Adrenal gland (tissue), 5 donors: ENCODE results near the gene SRGAP2B.
"Not testable (repeated sequence)": the region's sequence is repeated elsewhere in the genome, so short reads cannot be mapped to it uniquely, and the experiment has no call there.

Source experiments
- POLR2A ChIP-seq, 2 donors: fragments of 450-650 bp; IDR thresholded peaks; one replicate each; pipeline ENCODE4 v1.6.1; 2017; ENCODE audit warnings: antibody characterized with exemption in 2 of 2, mild to moderate bottlenecking in 2 of 2, moderate library complexity in 1 of 2
- TF ChIP-seq, protein P1 (sequence below), 6 experiments: fragments of 450-650 bp in 4 of 6; fragments of 200-600 bp in 2 of 6; sonication (generic) in 1 of 6; IDR thresholded peaks; 1 replicate in 5 of 6; 2 replicates in 1 of 6; pipeline versions ENCODE4 v1.5.1 to v1.8.0; 2016 to 2021; ENCODE audit warnings: antibody characterized with exemption in 6 of 6, mild to moderate bottlenecking in 2 of 6, moderate library complexity in 1 of 6
- donor health status: DM: no; HTN: no; CAD: no.

- TF ChIP-seq POLR2A (IDR thresholded peaks at IDR 0.05): not testable (repeated sequence)
- TF ChIP-seq, protein P1, sequence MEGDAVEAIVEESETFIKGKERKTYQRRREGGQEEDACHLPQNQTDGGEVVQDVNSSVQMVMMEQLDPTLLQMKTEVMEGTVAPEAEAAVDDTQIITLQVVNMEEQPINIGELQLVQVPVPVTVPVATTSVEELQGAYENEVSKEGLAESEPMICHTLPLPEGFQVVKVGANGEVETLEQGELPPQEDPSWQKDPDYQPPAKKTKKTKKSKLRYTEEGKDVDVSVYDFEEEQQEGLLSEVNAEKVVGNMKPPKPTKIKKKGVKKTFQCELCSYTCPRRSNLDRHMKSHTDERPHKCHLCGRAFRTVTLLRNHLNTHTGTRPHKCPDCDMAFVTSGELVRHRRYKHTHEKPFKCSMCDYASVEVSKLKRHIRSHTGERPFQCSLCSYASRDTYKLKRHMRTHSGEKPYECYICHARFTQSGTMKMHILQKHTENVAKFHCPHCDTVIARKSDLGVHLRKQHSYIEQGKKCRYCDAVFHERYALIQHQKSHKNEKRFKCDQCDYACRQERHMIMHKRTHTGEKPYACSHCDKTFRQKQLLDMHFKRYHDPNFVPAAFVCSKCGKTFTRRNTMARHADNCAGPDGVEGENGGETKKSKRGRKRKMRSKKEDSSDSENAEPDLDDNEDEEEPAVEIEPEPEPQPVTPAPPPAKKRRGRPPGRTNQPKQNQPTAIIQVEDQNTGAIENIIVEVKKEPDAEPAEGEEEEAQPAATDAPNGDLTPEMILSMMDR (IDR thresholded peaks at IDR 0.05): not testable (repeated sequence)
Measured at GRCh38 chr1:144932153-144932552, 163.0 kb downstream of the SRGAP2B start.
